GM21717 (cell line): ENCODE results near the gene CDKAL1.
"Not testable (repeated sequence)": the region's sequence is repeated elsewhere in the genome, so short reads cannot be mapped to it uniquely, and the experiment has no call there.

Experiments used
- ATAC-seq: cut with Tn5 transposase; IDR thresholded peaks from one replicate; pipeline ENCODE4 v1.9.1; 2021; ENCODE audit warnings: mild to moderate bottlenecking, moderate library complexity; ENCODE audit not compliant: unreplicated experiment

Gene CDKAL1

DNA sequence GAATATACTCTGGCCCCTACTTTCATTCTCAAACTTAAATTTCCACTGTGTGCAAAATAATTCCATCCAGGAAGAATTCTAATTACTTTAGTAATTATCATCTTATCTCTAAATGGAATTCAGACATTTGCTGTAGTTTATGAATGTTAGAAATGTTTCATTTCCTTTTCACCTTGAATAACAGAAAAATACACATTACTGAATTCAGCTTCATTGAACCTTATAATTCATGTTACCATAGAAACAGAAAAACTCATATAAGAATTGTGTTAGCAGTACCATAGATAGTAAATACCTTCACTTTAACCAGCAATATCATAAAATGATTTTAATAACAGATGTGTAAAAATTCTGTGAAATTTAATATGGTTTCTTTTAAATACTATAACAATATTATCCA, 514.9 kb downstream of the CDKAL1 start:
- no peak for ATAC-seq

GRCh38 chr6:21049572-21049971, 515.3 kb downstream of the CDKAL1 start:
- no peak for ATAC-seq

- ATAC-seq = no peak
Measured at GRCh38 chr6:21050935-21051334, 516.7 kb downstream of the CDKAL1 start.

DNA sequence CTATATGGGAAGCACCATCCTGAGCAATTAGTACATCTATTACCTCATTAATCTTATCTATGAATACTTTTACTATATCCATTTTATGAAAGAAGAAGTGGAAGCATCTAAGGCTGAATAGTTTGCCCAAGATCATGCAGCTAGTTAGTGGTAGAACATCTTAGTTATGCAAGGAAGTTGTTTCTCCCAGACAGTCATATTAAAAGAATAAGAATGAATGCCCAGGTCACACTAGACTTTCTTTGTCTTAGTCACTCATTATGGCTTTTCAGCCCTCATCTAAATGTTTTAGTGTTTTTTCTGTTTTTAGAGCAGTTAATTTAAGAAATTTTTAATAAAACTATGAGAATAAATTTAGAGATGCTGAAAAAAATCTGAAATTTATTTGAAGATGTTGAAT, 517.5 kb downstream of the CDKAL1 start:
- no peak for ATAC-seq

DNA sequence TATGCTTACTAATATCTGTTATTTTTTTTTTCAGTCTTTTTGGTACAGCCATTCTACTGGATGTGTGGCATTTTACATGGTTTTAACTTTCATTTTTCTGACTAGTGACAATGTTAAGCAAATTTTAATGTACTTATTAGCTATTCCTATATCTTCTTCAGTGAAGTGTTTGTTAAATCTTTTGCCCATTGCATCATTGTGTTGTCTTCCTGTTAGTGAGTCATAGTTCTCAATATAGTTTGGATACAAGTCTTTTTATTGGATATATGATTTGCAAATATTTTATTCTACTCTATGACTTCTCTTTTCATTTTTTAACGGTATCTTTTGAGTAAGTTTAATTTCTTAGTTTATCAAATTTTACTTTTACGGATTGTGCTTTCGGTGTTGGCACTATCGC, 519.4 kb downstream of the CDKAL1 start:
- no peak for ATAC-seq

GRCh38 chr6:21055480-21055879, 521.2 kb downstream of the CDKAL1 start:
- ATAC-seq = not testable (repeated sequence)

DNA sequence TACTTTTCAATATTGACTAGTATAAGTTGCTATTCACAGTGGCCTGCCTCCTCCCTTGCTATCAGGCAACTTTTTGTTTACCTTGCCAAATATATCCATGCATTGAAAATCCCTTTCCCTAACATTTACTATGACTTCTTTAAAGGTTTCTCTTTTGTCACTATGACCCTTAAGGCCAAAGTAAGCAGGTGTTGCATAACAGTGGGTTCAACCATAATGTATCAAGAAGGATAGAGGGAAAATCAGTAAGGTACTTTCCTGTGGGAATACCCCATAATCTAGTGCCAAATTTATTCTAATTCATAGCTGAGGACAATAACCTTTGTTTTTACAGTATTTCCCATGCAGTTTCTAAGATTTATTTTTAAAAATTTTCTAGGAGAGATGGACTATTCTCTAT, 527.6 kb downstream of the CDKAL1 start:
- ATAC-seq = no peak

- no peak for ATAC-seq
Measured at GRCh38 chr6:21064756-21065340, 530.6 kb downstream of the CDKAL1 start.

GRCh38 chr6:21067521-21067920, 533.3 kb downstream of the CDKAL1 start:
- no peak for ATAC-seq

DNA sequence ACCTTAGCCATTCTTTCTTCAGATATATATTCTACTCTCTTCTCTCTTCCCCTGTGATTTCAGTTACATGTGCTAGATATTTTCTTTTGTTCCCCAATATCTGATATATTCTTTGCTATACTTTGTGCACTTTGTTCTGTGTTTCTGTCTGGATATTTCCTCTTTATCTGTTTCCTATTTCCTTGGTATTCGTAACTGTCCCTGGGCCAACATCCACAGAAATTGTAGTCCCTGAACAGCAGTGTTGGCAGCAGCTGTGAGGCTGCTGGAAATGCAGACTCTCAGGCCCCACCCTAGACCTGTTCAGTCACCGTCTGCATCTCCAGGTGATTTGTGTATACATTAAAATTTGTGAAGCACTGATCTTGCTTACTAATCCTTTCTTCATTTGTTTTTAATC, 536.4 kb downstream of the CDKAL1 start:
- ATAC-seq = no peak

DNA sequence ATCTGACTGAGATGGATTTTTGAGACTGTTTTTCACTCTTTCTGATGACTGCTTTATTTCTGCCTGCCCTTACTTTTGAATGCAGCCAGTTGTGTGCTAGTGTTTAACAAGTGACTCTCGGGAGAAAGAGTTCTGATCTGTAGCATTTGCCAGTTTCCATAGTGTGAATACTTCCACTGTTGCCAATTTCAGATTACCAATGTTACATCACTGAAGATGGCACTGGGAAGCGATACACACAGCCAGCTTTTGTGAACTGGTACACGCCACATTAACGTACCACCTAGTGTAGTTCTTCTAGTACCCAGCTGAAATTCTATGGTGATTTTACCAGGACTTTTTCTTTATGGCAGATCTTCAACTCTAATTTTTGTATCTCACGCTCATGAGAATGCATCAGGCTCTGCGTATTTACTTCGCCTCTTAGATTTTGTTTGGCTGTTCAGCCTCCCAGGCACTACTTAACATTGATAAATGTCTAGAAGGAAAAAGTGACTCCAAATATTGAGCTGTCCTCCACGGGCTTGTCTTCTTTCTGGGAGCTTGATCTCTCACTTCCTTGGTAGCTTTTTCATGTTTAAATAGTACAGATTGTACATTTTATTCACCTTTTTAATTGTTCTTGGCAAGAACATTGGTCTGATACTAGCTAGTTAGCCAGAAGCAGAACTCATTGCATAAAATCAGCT, 537.7 kb downstream of the CDKAL1 start:
- no peak for ATAC-seq

DNA sequence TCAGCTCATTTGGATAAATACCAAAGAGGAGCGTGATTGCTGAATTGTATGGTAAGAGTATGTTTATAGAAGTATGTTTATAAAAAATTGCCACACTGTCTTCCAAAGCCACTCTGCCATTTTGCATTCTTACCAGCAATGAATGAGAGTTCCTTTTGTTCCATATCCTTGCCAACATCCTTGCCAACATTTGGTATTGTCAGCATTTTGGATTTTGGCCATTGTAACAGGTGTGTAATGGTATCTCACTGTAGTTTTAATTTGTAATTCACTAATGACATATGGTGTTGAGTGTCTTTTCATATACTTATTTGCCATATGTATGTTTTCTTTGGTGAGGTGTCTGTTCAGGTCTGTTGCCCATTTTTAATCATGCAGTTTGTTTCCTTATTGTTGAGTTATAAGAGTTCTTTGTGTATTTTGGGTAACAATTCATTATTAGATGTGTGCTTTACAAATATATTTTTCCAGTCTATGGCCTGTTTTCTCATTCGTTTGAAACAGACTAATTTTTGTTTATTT, 539.1 kb downstream of the CDKAL1 start:
- ATAC-seq = no peak

GRCh38 chr6:21074484-21074883, 540.2 kb downstream of the CDKAL1 start:
- no peak for ATAC-seq

GRCh38 chr6:21075986-21076385, 541.7 kb downstream of the CDKAL1 start:
- ATAC-seq = no peak

GRCh38 chr6:21078497-21078896, 544.2 kb downstream of the CDKAL1 start:
- ATAC-seq = no peak

DNA sequence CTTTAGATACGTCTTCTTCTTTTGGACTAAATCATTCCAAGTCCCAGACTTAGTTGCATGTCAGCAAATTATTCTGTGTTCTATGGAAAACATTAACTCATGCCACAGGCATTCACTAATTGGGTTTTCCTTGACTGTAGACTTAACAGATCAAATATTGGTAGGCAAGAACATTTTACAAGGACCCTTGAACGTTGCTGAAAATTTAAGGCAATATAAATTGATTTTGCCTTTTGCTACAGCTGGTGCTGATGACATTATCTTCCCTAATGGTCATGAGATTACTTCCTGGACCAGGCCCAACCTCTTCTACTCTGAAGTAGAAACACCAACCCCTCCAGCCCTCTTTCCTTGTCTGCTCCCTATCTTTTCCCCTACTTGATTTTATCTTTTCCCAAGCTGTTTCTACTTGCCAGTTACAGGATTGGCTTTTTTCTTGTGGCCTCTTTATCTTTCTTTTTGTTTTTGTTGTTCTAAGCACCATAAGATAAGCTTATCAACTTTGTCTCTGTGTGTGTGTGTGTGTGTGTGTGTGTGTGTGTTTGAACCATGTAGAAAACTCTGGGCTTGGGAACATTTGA, 545.3 kb downstream of the CDKAL1 start:
- no peak for ATAC-seq

GRCh38 chr6:21080221-21080620, 546.0 kb downstream of the CDKAL1 start:
- no peak for ATAC-seq

- ATAC-seq = no peak
Measured at GRCh38 chr6:21082091-21082490, 547.8 kb downstream of the CDKAL1 start.

- no peak for ATAC-seq
Measured at GRCh38 chr6:21083708-21084107, 549.5 kb downstream of the CDKAL1 start.

DNA sequence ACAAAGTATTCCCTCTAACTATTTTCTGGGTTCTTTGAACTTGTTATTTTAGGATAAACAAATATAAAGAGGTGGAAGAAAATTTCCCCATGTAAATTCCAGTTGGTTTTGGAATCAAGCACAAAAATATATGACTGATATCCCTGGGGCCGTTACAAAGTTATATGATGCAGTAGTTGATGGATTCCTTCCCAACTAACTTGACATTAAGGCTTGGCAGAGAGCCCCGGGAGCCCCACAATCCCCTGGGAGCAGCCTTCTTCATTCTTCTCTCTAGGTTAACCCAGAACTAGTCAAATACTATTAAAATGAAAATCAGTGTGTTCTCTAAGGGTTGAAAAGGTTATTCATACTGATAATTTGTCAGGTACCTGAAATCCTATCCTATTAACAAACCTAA, 550.4 kb downstream of the CDKAL1 start:
- no peak for ATAC-seq

DNA sequence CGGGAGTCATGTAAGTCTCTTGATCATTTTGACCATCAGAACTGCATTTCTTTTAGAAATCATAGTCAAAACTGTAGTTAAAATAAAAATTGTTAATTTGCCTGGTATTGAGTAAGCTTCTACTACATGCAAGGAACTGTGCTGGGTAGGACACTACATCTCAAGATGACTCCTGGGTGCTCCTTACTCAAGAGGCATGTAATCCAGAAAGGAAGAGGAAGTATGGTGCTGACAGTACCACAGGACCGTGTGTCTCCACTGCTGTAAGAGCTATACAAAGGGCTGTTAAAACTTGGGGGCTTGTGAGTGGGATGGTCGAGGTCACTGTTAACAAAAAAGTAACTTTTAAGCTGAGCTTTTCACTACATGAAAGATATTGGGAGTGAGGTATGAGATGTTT, 551.0 kb downstream of the CDKAL1 start:
- no peak for ATAC-seq

GRCh38 chr6:21085643-21086042, 551.4 kb downstream of the CDKAL1 start:
- no peak for ATAC-seq
